Measurements from ENCODE around the gene LIPH.

LIPH gene

DNA sequence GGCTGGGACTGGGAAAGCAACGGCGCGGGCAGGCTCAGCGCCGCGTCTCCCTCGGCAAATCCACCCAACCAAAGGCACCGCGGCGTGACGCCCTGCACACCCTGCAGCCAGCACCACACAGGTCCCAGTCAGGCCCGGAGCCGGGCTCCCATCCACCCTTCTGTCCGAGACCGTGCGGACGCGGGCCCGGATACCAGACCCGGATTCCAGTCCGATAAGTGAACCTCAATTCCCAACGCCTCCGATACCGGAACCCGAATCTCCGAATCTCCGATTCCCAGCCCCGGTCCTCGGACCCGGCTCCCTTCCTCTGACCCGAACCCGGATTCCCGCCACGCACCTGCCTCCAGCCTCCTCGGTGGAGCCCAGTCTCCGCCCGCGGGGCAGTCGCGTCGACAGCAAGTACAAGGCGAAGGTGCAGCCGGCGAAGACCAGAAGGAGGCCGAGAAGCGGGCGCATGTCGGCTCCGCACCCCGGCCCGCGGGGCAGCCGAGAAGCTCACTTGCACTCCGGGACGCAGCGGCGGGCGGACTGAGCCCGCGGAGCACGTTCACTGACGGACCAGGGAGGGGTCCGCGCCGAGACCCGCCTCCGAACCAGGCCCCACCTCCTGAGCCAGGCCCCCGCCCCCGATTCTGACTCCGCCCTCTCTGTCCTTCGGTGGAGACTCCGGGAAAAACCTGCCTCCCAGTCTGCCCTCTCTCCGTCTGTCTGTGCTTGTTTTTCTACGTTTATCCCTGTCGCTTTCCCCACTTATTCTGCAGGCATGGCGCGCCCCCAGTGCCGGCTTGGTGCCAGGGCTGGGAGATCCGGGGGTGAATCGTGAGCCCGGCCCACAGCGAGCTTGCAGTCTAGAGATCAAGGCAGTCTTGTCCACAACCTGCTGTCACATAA, 53.6 kb downstream of the LIPH start, which contains the start of gene TMEM41A:
Gene TMEM41A (minus strand): TSS at position 533 of the 894 bp plus-strand sequence. CDS start 74 bp downstream, at position 459.
- DNase-seq = peak; percentile 95
- peaks cover 35% of the 10 kb centered on the region for H3K36me3 ChIP-seq
- no peaks in the 10 kb centered on the region for H3K9me3 ChIP-seq (ENCODE audit: severe bottlenecking)
- peak within 1 kb of the TSS; percentile 68 for H3K4me3 ChIP-seq (ENCODE audit: low read depth, low read length)
- TF ChIP-seq, protein P1, sequence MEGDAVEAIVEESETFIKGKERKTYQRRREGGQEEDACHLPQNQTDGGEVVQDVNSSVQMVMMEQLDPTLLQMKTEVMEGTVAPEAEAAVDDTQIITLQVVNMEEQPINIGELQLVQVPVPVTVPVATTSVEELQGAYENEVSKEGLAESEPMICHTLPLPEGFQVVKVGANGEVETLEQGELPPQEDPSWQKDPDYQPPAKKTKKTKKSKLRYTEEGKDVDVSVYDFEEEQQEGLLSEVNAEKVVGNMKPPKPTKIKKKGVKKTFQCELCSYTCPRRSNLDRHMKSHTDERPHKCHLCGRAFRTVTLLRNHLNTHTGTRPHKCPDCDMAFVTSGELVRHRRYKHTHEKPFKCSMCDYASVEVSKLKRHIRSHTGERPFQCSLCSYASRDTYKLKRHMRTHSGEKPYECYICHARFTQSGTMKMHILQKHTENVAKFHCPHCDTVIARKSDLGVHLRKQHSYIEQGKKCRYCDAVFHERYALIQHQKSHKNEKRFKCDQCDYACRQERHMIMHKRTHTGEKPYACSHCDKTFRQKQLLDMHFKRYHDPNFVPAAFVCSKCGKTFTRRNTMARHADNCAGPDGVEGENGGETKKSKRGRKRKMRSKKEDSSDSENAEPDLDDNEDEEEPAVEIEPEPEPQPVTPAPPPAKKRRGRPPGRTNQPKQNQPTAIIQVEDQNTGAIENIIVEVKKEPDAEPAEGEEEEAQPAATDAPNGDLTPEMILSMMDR (IDR thresholded peaks at IDR 0.05; ENCODE audit: low read depth, low read length) = no peak; the same call in 1 of the 2 replicates
- peak within 1 kb of the TSS; percentile 80 for H3K27ac ChIP-seq
- no peaks in the 10 kb centered on the region for H3K27me3 ChIP-seq (ENCODE audit: insufficient read depth, low read depth, severe bottlenecking)

DNA sequence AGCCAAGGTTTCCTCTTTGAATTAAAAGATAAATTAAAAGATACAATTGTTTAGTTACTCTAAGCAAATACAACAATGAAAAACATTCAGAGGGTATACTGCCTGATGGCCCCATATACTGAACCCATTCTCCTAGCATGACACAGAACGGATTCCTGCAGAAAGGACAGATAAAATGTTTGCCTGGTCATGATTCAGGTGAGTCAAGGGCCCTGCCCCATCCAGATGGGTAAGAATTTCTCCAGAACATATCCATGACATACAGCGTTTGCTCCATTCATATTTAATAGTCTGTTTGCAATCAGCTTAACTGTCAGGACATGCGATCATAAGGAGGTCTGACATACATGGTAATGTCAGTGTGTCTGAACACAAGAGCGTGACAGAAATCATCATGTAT, 62.1 kb downstream of the LIPH start:
- H3K27me3 ChIP-seq (ENCODE audit: insufficient read depth, low read depth, severe bottlenecking) = no peaks in the 10 kb centered on the region
- TF ChIP-seq, protein P1 (IDR thresholded peaks at IDR 0.05; ENCODE audit: low read depth, low read length) = no peak
- no peak overlapping the region for H3K4me3 ChIP-seq (ENCODE audit: low read depth, low read length)
- H3K36me3 ChIP-seq = peaks cover 57% of the 10 kb centered on the region
- no peak overlapping the region for H3K27ac ChIP-seq
- no peaks in the 10 kb centered on the region for H3K9me3 ChIP-seq (ENCODE audit: severe bottlenecking)
- no peak for DNase-seq

DNA sequence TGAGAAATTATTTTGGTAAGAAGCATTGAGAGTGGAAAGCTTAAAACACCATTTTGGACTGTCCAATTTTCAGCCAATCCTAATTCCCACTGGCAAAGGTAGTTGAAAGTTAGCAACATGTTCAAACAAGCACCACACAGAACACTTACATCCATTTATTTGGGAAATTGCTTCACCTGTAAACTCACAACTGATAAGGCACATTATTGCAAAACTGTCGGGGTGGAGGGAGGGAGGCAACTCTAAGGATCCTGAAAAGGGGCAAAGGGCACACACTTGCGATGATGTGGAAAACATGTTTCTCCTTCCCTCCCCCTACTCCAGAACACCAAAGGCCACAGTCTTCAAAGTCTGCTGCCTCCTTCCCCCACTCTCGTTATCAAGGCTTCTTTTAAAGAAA, 62.9 kb downstream of the LIPH start:
- TF ChIP-seq, protein P1 (IDR thresholded peaks at IDR 0.05; ENCODE audit: low read depth, low read length) = no peak
- peaks cover 50% of the 10 kb centered on the region for H3K36me3 ChIP-seq

GRCh38 chr3:185488465-185488864, 63.9 kb downstream of the LIPH start:
- no peak for DNase-seq
- H3K9me3 ChIP-seq (ENCODE audit: severe bottlenecking) = no peaks in the 10 kb centered on the region
- peaks cover 47% of the 10 kb centered on the region for H3K36me3 ChIP-seq
- no peaks in the 10 kb centered on the region for H3K27me3 ChIP-seq (ENCODE audit: insufficient read depth, low read depth, severe bottlenecking)
- no peak overlapping the region for H3K4me3 ChIP-seq (ENCODE audit: low read depth, low read length)
- H3K27ac ChIP-seq = no peak overlapping the region
- TF ChIP-seq, protein P1 (IDR thresholded peaks at IDR 0.05; ENCODE audit: low read depth, low read length) = no peak

More for the DNA sequence above, 62.9 kb downstream of the LIPH start:
- no peak overlapping the region for H3K27ac ChIP-seq
- no peaks in the 10 kb centered on the region for H3K27me3 ChIP-seq (ENCODE audit: insufficient read depth, low read depth, severe bottlenecking)
- DNase-seq = no peak
- H3K9me3 ChIP-seq (ENCODE audit: severe bottlenecking) = no peaks in the 10 kb centered on the region
- H3K4me3 ChIP-seq (ENCODE audit: low read depth, low read length) = no peak overlapping the region

GRCh38 chr3:185486394-185486793, 66.0 kb downstream of the LIPH start:
- Histone ChIP-seq H3K9me3 (ENCODE audit: severe bottlenecking) (no peaks in the 10 kb centered on the region), H3K4me3 (ENCODE audit: low read depth, low read length) (no peak overlapping the region), H3K36me3 (peaks cover 32% of the 10 kb centered on the region), H3K27ac (no peak overlapping the region), H3K27me3 (ENCODE audit: insufficient read depth, low read depth, severe bottlenecking) (no peaks in the 10 kb centered on the region)
- no peak for DNase-seq
- TF ChIP-seq, protein P1 (IDR thresholded peaks at IDR 0.05; ENCODE audit: low read depth, low read length) = no peak

Data from WERI-Rb-1 (cell line).